Fibroblast of mammary gland (primary cell): ENCODE data around the gene MSX2.

Experiments
- DNase-seq: peaks from one replicate; pipeline ENCODE4 v3.0.0-alpha.2; 2010; ENCODE audit warnings: low read depth
- H3K4me3 ChIP-seq: 2 replicates; pipeline ENCODE4 v1.5.1; 2011; ENCODE audit warnings: low read depth, mild to moderate bottlenecking, low read length, moderate library complexity; ENCODE audit not compliant: control insufficient read depth
- TF ChIP-seq, protein P1 (sequence below): conservative IDR thresholded peaks from 2 replicates; pipeline ENCODE4 v1.5.1; 2011; ENCODE audit warnings: low read depth, low read length, inconsistent platforms; ENCODE audit not compliant: control insufficient read depth, insufficient read depth

The MSX2 gene

GRCh38 chr5:174767670-174768069, 43.3 kb downstream of the MSX2 start:
- no peak for DNase-seq
- TF ChIP-seq, protein P1, sequence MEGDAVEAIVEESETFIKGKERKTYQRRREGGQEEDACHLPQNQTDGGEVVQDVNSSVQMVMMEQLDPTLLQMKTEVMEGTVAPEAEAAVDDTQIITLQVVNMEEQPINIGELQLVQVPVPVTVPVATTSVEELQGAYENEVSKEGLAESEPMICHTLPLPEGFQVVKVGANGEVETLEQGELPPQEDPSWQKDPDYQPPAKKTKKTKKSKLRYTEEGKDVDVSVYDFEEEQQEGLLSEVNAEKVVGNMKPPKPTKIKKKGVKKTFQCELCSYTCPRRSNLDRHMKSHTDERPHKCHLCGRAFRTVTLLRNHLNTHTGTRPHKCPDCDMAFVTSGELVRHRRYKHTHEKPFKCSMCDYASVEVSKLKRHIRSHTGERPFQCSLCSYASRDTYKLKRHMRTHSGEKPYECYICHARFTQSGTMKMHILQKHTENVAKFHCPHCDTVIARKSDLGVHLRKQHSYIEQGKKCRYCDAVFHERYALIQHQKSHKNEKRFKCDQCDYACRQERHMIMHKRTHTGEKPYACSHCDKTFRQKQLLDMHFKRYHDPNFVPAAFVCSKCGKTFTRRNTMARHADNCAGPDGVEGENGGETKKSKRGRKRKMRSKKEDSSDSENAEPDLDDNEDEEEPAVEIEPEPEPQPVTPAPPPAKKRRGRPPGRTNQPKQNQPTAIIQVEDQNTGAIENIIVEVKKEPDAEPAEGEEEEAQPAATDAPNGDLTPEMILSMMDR = no peak
- H3K4me3 ChIP-seq = no peak overlapping the region

DNA sequence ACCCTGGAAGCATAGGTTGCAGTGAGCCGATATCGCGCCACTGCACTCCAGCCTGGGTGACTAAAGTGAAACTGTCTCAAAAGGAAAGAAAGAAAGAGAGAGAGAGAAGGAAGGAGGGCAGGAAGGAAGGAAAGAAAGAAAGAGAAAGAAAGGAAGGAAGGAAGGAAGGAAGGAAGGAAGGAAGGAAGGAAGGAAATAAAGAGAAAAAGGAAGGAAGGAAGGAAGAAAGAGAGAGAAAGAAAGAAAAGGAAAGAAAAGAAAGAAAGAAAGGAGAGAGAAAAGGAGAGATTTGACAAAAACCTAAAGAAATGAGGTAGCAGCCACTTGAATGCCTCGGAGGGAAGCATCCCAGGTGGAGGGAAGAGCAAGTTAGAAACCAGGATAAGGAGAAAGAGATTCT, 44.6 kb downstream of the MSX2 start:
- no peak for DNase-seq
- TF ChIP-seq, protein P1 = no peak
- H3K4me3 ChIP-seq = no peak overlapping the region

DNA sequence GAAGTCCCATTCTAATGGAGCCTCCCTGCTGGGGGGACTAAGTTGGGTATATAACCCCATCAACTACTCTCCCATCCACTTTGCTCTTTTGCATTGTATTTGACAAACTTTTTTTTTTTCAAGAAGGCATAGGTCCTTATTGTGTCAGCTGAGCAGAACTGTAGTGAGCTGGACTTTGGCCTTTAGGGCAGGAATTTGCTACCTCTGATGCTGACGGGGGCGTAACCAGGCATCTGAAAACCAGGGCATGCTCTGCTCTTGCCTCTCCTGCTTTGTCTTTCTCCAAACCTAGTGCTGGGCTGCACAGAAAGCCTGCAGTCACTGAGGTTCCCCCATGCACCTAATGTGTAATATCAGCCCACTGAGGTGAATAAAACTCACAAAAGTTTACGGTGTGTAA, 49.0 kb downstream of the MSX2 start:
- no peak overlapping the region for H3K4me3 ChIP-seq
- no peak for DNase-seq
- TF ChIP-seq, protein P1 = no peak

- no peak overlapping the region for H3K4me3 ChIP-seq
- DNase-seq = no peak
- TF ChIP-seq, protein P1 = no peak
Measured at GRCh38 chr5:174775081-174775480, 50.7 kb downstream of the MSX2 start.

GRCh38 chr5:174777111-174777510, 52.7 kb downstream of the MSX2 start:
- DNase-seq = no peak
- no peak overlapping the region for H3K4me3 ChIP-seq
- TF ChIP-seq, protein P1 = no peak

DNA sequence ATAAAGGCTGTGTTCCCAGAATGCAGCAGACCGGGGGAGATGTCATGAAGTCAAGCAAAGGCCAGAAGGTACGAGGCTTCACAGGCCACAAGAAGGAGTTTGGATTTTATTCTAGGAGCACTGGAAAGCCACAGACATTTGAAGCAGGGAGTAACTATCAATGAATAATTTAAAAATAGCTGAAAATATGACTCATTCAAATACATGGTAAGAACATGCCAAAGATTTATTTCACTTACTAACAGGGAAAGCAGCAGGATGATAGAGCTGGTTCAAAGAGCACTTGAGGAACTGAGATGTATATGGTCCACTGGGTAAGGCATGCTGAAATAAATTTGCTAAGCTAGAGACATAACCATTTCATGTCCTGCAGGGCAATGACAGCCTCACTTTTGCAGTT, 53.2 kb downstream of the MSX2 start:
- DNase-seq = peak; percentile 10
- no peak overlapping the region for H3K4me3 ChIP-seq
- TF ChIP-seq, protein P1 = no peak
